ENCODE results near the gene CYP4X1. TPM values are rescaled to one million over a fixed set of nuclear protein-coding genes. Genes with fewer than 3 reads are reported as not detected.
A peak's percentile ranks its signal among the peaks of the same experiment; 100 is the strongest.
"Not testable (repeated sequence)": the region's sequence is repeated elsewhere in the genome, so short reads cannot be mapped to it uniquely, and the experiment has no call there.

The CYP4X1 gene
- total RNA-seq, 1 donor from 2014 or later = not detected

- DNase-seq (ENCODE audit: low read depth) = not testable (repeated sequence)
Measured at GRCh38 chr1:47069080-47069479, 45.6 kb downstream of the CYP4X1 start.

- DNase-seq (ENCODE audit: low read depth) = not testable (repeated sequence)
Measured at GRCh38 chr1:47069509-47069908, 46.0 kb downstream of the CYP4X1 start.

DNA sequence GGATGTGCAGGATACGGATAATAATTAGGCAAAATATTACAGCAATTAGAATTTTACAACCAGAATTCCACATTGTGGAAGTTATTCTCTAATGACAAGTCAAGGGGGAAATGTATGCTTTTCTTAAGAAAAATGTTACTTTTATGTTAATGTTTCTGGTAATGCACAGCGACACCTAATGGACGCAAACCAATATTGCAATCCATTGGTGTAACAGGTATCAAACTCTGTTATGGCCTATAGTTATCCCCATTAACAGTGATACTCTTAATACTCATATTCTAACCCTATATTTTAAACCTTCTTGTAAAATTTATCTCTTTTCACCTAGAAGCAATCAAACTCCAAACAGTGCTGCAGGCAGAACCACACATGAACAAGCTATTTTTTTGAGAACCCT, 65.9 kb downstream of the CYP4X1 start:
- DNase-seq (ENCODE audit: low read depth) = peak; percentile 13

DNA sequence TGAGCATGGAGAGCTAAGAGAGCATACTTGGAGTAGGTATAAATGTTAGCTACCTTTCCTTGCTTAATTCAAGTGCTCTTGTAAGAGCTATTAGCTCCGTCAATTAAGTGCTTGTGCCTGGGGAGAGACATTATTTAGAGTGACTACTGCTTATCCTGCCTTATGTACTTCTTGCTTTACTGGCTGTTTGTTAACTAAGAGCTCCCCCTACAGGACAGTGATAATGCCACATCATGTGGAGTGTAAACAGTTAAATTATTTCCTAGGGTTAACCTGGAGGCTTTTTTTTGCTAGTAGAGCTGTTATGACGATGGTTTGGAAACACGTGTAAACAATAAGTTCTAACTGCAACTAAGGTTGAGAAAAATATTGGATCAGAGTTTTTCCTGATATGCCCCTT, 68.0 kb downstream of the CYP4X1 start:
- DNase-seq (ENCODE audit: low read depth) = not testable (repeated sequence)

Other genes with a start within 250 kb of the CYP4X1 start
- gene CYP4B1, start 224.6 kb upstream of the CYP4X1 start, total RNA-seq = not detected in 2 replicates
- gene CYP4A11, start 82.2 kb upstream of the CYP4X1 start, total RNA-seq = not detected in 2 replicates
- gene CYP4Z1, start 43.6 kb downstream of the CYP4X1 start, total RNA-seq = not detected in 2 replicates
- gene CYP4A22, start 113.8 kb downstream of the CYP4X1 start, total RNA-seq = not detected in 2 replicates
- not detected in 2 replicates for gene PDZK1IP1, start 166.4 kb downstream of the CYP4X1 start, total RNA-seq
- not detected in 2 replicates for gene TAL1, start 208.6 kb downstream of the CYP4X1 start, total RNA-seq

All from myocyte (in vitro differentiated cells).